B cell (primary cell): Measurements from ENCODE around the gene VCL. TPM values are rescaled to one million over a fixed set of nuclear protein-coding genes. Genes with fewer than 3 reads are reported as not detected.

Source experiments
- ATAC-seq: fragments of 200-7000 bp; cut with Tn5 transposase; one replicate; pipeline ENCODE4 v1.10.0; 2021; ENCODE audit warnings: low read depth, mild to moderate bottlenecking, moderate number of reproducible peaks, moderate library complexity
- CTCF ChIA-PET: fragments of 350-600 bp; sonication (Branson Sonifier 250); formaldehyde crosslinking; loops from one replicate; lab custom pipeline; 2021; ENCODE audit warnings: antibody characterized with exemption, inconsistent platforms; lab: Charles Lee
- POLR2A ChIA-PET: fragments of 350-600 bp; sonication (Branson Sonifier 250); formaldehyde crosslinking; loops from one replicate; lab custom pipeline; 2021; ENCODE audit warnings: antibody characterized with exemption; lab: Charles Lee
- DNase-seq: peaks from one replicate; pipeline ENCODE4 v3.0.0; 2013
- H2AFZ ChIP-seq: 2 replicates; pipeline ENCODE4 v1.6.1; 2012; ENCODE audit warnings: mild to moderate bottlenecking, low read depth, low read length; ENCODE audit not compliant: insufficient read depth, poor library complexity, severe bottlenecking
- H3K27ac ChIP-seq, 2 donors: 1 replicate in 1 of 2; 2 replicates in 1 of 2; pipeline ENCODE4 v1.5.1; 2012 to 2013; ENCODE audit warnings: low read length in 2 of 2, mild to moderate bottlenecking in 2 of 2, moderate library complexity in 1 of 2
- H3K27me3 ChIP-seq, 4 experiments: fragments of 200-600 bp in 1 of 4; sonication (generic) in 1 of 4; replicated peaks in 1 of 4; 1 replicate in 2 of 4; 2 replicates in 2 of 4; pipeline versions ENCODE4 v1.6.1 to v1.7.0; 2013 to 2016; ENCODE audit warnings: low read length in 3 of 4, mild to moderate bottlenecking in 2 of 4, mixed read lengths in 1 of 4, moderate library complexity in 1 of 4; ENCODE audit not compliant: insufficient read depth in 4 of 4, control insufficient read depth in 3 of 4; ENCODE audit errors: control extremely low read depth in 1 of 4
- H3K36me3 ChIP-seq, 2 experiments: replicated peaks in 1 of 2; 1 replicate in 1 of 2; 2 replicates in 1 of 2; pipeline versions ENCODE4 v1.6.1 to v1.7.1; 2013; ENCODE audit warnings: low read length in 1 of 2; ENCODE audit not compliant: insufficient read depth in 2 of 2, control insufficient read depth in 1 of 2; ENCODE audit errors: control extremely low read depth in 1 of 2, extremely low read depth in 1 of 2
- H3K4me1 ChIP-seq, 2 donors: fragments of 200-600 bp in 1 of 2; sonication (generic) in 1 of 2; 1 replicate in 1 of 2; 2 replicates in 1 of 2; pipeline versions ENCODE4 v1.5.1 to v1.6.1; 2013 to 2017; ENCODE audit warnings: low read length in 2 of 2; ENCODE audit not compliant: control insufficient read depth in 2 of 2, insufficient read depth in 2 of 2
- H3K4me2 ChIP-seq: replicated peaks from 2 replicates; pipeline ENCODE3; 2012; ENCODE audit warnings: mild to moderate bottlenecking, low read depth, low read length; ENCODE audit not compliant: poor library complexity, severe bottlenecking
- H3K4me3 ChIP-seq, 5 experiments: fragments of 200-600 bp in 1 of 5; sonication (generic) in 1 of 5; 1 replicate in 3 of 5; 2 replicates in 2 of 5; pipeline versions ENCODE4 v1.5.1 to v1.7.0; 2011 to 2016; ENCODE audit warnings: low read length in 4 of 5, mild to moderate bottlenecking in 4 of 5, low read depth in 2 of 5, control low read depth in 1 of 5, moderate library complexity in 1 of 5; ENCODE audit not compliant: insufficient read depth in 1 of 5; ENCODE audit errors: control extremely low read depth in 1 of 5, extremely low read depth in 1 of 5
- H3K79me2 ChIP-seq: fragments of 200-600 bp; sonication (generic); one replicate; pipeline ENCODE4 v1.6.0; 2016; ENCODE audit warnings: low read length; ENCODE audit not compliant: control insufficient read depth, insufficient read depth
- H3K9ac ChIP-seq: fragments of 200-600 bp; sonication (generic); 2 replicates; pipeline ENCODE4 v1.6.1; 2017; ENCODE audit warnings: mild to moderate bottlenecking, low read length, moderate library complexity
- H3K9me3 ChIP-seq, 3 donors: one replicate each; pipeline versions ENCODE4 v1.6.1 to v1.7.1; 2013; ENCODE audit warnings: low read length in 2 of 3; ENCODE audit not compliant: control insufficient read depth in 2 of 3, insufficient read depth in 1 of 3; ENCODE audit errors: control extremely low read depth in 1 of 3
- H4K20me1 ChIP-seq: 2 replicates; pipeline ENCODE4 v1.6.0; 2012; ENCODE audit warnings: mild to moderate bottlenecking, low read length; ENCODE audit not compliant: insufficient read depth, control insufficient read depth, poor library complexity, severe bottlenecking
- H3K27ac Mint-ChIP-seq: one replicate; pipeline ENCODE4 v1.8.0; 2021; ENCODE audit warnings: mixed read lengths
- H3K27me3 Mint-ChIP-seq: one replicate; pipeline ENCODE4 v1.8.0; 2021; ENCODE audit warnings: mixed read lengths
- H3K4me1 Mint-ChIP-seq: one replicate; pipeline ENCODE4 v1.8.0; 2021; ENCODE audit warnings: mixed read lengths
- H3K4me3 Mint-ChIP-seq: one replicate; pipeline ENCODE4 v1.8.0; 2021; ENCODE audit warnings: mixed read lengths
- H3K9me3 Mint-ChIP-seq: one replicate; pipeline ENCODE4 v1.8.0; 2022; ENCODE audit warnings: mixed read lengths; ENCODE audit not compliant: insufficient read depth
- CTCF ChIP-seq: fragments of 200-600 bp; IDR thresholded peaks from one replicate; pipeline ENCODE4 v1.8.0; 2022; ENCODE audit warnings: antibody characterized with exemption, mild to moderate bottlenecking
- EZH2 ChIP-seq: IDR thresholded peaks from 2 replicates; pipeline ENCODE4 v1.6.1; 2012; ENCODE audit warnings: borderline replicate concordance, low read depth, mild to moderate bottlenecking, moderate library complexity, low read length; ENCODE audit not compliant: insufficient read depth, poor library complexity, severe bottlenecking
- WGBS: methylation state at CpG from one replicate; pipeline ENCODE4 v1.1.5; 2013; ENCODE audit warnings: missing lambda C conversion rate; ENCODE audit not compliant: insufficient coverage; 5-methylcytosine and 5-hydroxymethylcytosine counted together
- intact Hi-C: fragments of 100-400 bp; cut with micrococcal nuclease; formaldehyde crosslinking; loops from one replicate; pipeline ENCODE4 v1.10.0; 2022
- polyA plus RNA-seq: library from polyadenylated mRNA; depleted of rRNA; stranded (reverse); fragments of >200 nt; gene quantifications from 2 replicates; pipeline ENCODE4 v1.2.3, GENCODE V29; 2012
- total RNA-seq, 2 donors: library from RNA; stranded (reverse); fragments of 120-200 nt in 1 of 2; gene quantifications; 1 replicate in 1 of 2; 2 replicates in 1 of 2; pipeline versions ENCODE4 v1.2.3 to v1.2.4, GENCODE V29; 2013 to 2022

Gene VCL
- total and polyA plus RNA-seq, 2 donors (not counting 1 experiment from before 2014, with no cell fraction given), result 13.1 to 29.8 TPM

GRCh38 chr10:74118804-74119203 lies 120.9 kb downstream of the VCL start:
- POLR2A ChIA-PET, result no interaction called here
- Histone ChIP-seq H3K4me2 (no peak overlapping the region), H3K4me3 (no peak overlapping the region), H2AFZ (no peak overlapping the region), H3K36me3 (peaks cover 27 to 85% of the 10 kb centered on the region in 2 experiments), H4K20me1 (no peaks in the 10 kb centered on the region), H3K9ac (no peak overlapping the region), H3K4me1 (no peaks in the 10 kb centered on the region), H3K79me2 (peaks cover 5% of the 10 kb centered on the region), H3K27me3 (no peaks in the 10 kb centered on the region), H3K9me3 (no peaks in the 10 kb centered on the region), H3K27ac (peak overlapping the region in 1 of 2 donors; percentile 40)
- DNase-seq (no peak), ATAC-seq (no peak)
- Mint-ChIP-seq H3K27ac (peak overlapping the region; percentile 16), H3K4me3 (no peak overlapping the region), H3K4me1 (no peaks in the 10 kb centered on the region), H3K27me3 (no peaks in the 10 kb centered on the region), H3K9me3 (no peaks in the 10 kb centered on the region)
- 100% methylated on average over 3 of the region's 3 CpGs for WGBS
- TF ChIP-seq CTCF (no peak), EZH2 (no peak)
- CTCF ChIA-PET, result interaction anchor here (0.6 to 1.0 kb wide), 3 partner anchors 30 to 236 kb away, joined by 3 read pairs; no protein-coding TSS in a partner anchor
- intact Hi-C loops, result no loop called here

- no peaks in the 10 kb centered on the region for H3K9me3 Mint-ChIP-seq
- no peak overlapping the region for H3K27ac ChIP-seq
- CTCF ChIA-PET, result interaction anchor here (2.2 kb wide), 1 partner anchor 113 kb away, joined by 5 read pairs; no protein-coding TSS in a partner anchor
- H2AFZ ChIP-seq, result no peak overlapping the region
- H3K4me3 ChIP-seq, result no peak overlapping the region
- peak overlapping the region; percentile 16 for H3K27ac Mint-ChIP-seq
- ATAC-seq (no peak), DNase-seq (no peak)
- H3K4me3 Mint-ChIP-seq, result no peak overlapping the region
- no peak for TF ChIP-seq CTCF
- TF ChIP-seq EZH2, result no peak
- intact Hi-C loops, result no loop called here
- H3K27me3 Mint-ChIP-seq, result no peaks in the 10 kb centered on the region
- no peak overlapping the region for H3K4me2 ChIP-seq
- no peaks in the 10 kb centered on the region for H3K9me3 ChIP-seq
- no peak overlapping the region for H3K9ac ChIP-seq
- 100% methylated on average over 1 of the region's 1 CpG for WGBS
- POLR2A ChIA-PET, result interaction anchor here (0.6 kb wide), 1 partner anchor 310 kb away, joined by 3 read pairs; no protein-coding TSS in a partner anchor
- no peaks in the 10 kb centered on the region for H3K4me1 Mint-ChIP-seq
- no peaks in the 10 kb centered on the region for H3K27me3 ChIP-seq
- H3K36me3 ChIP-seq, result peaks cover 17 to 82% of the 10 kb centered on the region in 2 experiments
- H3K79me2 ChIP-seq, result no peaks in the 10 kb centered on the region
- no peaks in the 10 kb centered on the region for H4K20me1 ChIP-seq
- no peaks in the 10 kb centered on the region for H3K4me1 ChIP-seq
These were observed 123.0 kb downstream of the VCL start for GRCh38 chr10:74120911-74121310.
